GM19043 (cell line): ENCODE data around the gene LPO.

Source experiments
- ATAC-seq: cut with Tn5 transposase; IDR thresholded peaks from one replicate; pipeline ENCODE4 v1.9.1; 2021; ENCODE audit warnings: low read depth; ENCODE audit not compliant: unreplicated experiment

The LPO gene

GRCh38 chr17:58253082-58253481 lies 14.7 kb downstream of the LPO start:
- no peak for ATAC-seq

- ATAC-seq = no peak
Observed at GRCh38 chr17:58254803-58255202, 16.4 kb downstream of the LPO start.

- ATAC-seq = no peak
Observed at GRCh38 chr17:58262149-58262548, 23.8 kb downstream of the LPO start.

GRCh38 chr17:58263773-58264172 lies 25.4 kb downstream of the LPO start:
- no peak for ATAC-seq

GRCh38 chr17:58264407-58265103 lies 26.2 kb downstream of the LPO start:
- ATAC-seq = no peak

- no peak for ATAC-seq
Observed at GRCh38 chr17:58265271-58265670, 26.9 kb downstream of the LPO start.

GRCh38 chr17:58265902-58266875 lies 27.8 kb downstream of the LPO start:
- no peak for ATAC-seq

GRCh38 chr17:58267347-58268324 lies 29.3 kb downstream of the LPO start:
- ATAC-seq = no peak

GRCh38 chr17:58268326-58268725 lies 29.9 kb downstream of the LPO start:
- no peak for ATAC-seq

GRCh38 chr17:58268774-58269556 lies 30.6 kb downstream of the LPO start:
- ATAC-seq = no peak

GRCh38 chr17:58269557-58270291 lies 31.3 kb downstream of the LPO start:
- no peak for ATAC-seq

- ATAC-seq = no peak
Observed at GRCh38 chr17:58270476-58271215, 32.3 kb downstream of the LPO start.

- ATAC-seq = no peak
Observed at GRCh38 chr17:58271216-58271931, 33.0 kb downstream of the LPO start.

GRCh38 chr17:58272367-58273280 lies 34.2 kb downstream of the LPO start:
- ATAC-seq = no peak

- no peak for ATAC-seq
Observed at GRCh38 chr17:58273453-58274104, 35.2 kb downstream of the LPO start.

- ATAC-seq = no peak
Observed at GRCh38 chr17:58275417-58275816, 37.0 kb downstream of the LPO start.
